Measurements from ENCODE around the gene PRRC1. TPM values are rescaled to one million over a fixed set of nuclear protein-coding genes. Genes with fewer than 3 reads are reported as not detected.

The PRRC1 gene
- total and polyA plus RNA-seq, 3 donors from 2014 or later: 32.2 to 53.6 (median 45.6) TPM

- H3K4me1 ChIP-seq: no peaks in the 10 kb centered on the region
- intact Hi-C loops (cut with DNase I; ENCODE audit: low total_unique reads): no loop called here
- no peak for DNase-seq
- no peaks in the 10 kb centered on the region for H3K36me3 ChIP-seq (ENCODE audit: low read depth, missing control alignments)
- no peak overlapping the region for H3K4me3 ChIP-seq
- no peak for TF ChIP-seq POLR2A (IDR thresholded peaks at IDR 0.05)
- TF ChIP-seq CTCF (IDR thresholded peaks at IDR 0.05): no peak
- no peak overlapping the region for H3K27ac ChIP-seq
- 87 to 96% methylated on average over 2 of the region's 2 CpGs for WGBS, 2 donors
- H3K9me3 ChIP-seq: no peaks in the 10 kb centered on the region
- H3K27me3 ChIP-seq: no peaks in the 10 kb centered on the region
Measured at GRCh38 chr5:127572930-127573329, 55.5 kb downstream of the PRRC1 start.

GRCh38 chr5:127574852-127575679 lies 57.6 kb downstream of the PRRC1 start:
- TF ChIP-seq CTCF (IDR thresholded peaks at IDR 0.05): no peak
- TF ChIP-seq POLR2A (IDR thresholded peaks at IDR 0.05): no peak
- intact Hi-C loops (cut with DNase I; ENCODE audit: low total_unique reads): no loop called here

GRCh38 chr5:127577458-127577857 lies 60.0 kb downstream of the PRRC1 start:
- 52 to 66% methylated on average over 1 of the region's 1 CpG for WGBS, 2 donors
- intact Hi-C loops (cut with DNase I; ENCODE audit: low total_unique reads): no loop called here
- no peak for TF ChIP-seq POLR2A (IDR thresholded peaks at IDR 0.05)
- no peak for TF ChIP-seq CTCF (IDR thresholded peaks at IDR 0.05)
- Histone ChIP-seq H3K27ac (no peak overlapping the region), H3K9me3 (no peaks in the 10 kb centered on the region), H3K4me1 (no peaks in the 10 kb centered on the region), H3K27me3 (no peaks in the 10 kb centered on the region), H3K36me3 (ENCODE audit: low read depth, missing control alignments) (no peaks in the 10 kb centered on the region), H3K4me3 (no peak overlapping the region)
- DNase-seq: no peak

More at GRCh38 chr5:127574852-127575679, 57.6 kb downstream of the PRRC1 start:
- Histone ChIP-seq H3K4me1 (no peaks in the 10 kb centered on the region), H3K9me3 (no peaks in the 10 kb centered on the region), H3K27ac (no peak overlapping the region), H3K4me3 (no peak overlapping the region), H3K27me3 (no peaks in the 10 kb centered on the region), H3K36me3 (ENCODE audit: low read depth, missing control alignments) (no peaks in the 10 kb centered on the region)
- no peak for DNase-seq
- WGBS, 2 donors: 78 to 88% methylated on average over 5 of the region's 5 CpGs

GRCh38 chr5:127580731-127581130 lies 63.3 kb downstream of the PRRC1 start:
- TF ChIP-seq CTCF (IDR thresholded peaks at IDR 0.05): no peak
- TF ChIP-seq POLR2A (IDR thresholded peaks at IDR 0.05): no peak
- no peak for DNase-seq
- no peak overlapping the region for H3K4me3 ChIP-seq
- no peaks in the 10 kb centered on the region for H3K36me3 ChIP-seq (ENCODE audit: low read depth, missing control alignments)
- no peak overlapping the region for H3K27ac ChIP-seq
- no peaks in the 10 kb centered on the region for H3K9me3 ChIP-seq
- H3K4me1 ChIP-seq: no peaks in the 10 kb centered on the region
- intact Hi-C loops (cut with DNase I; ENCODE audit: low total_unique reads): no loop called here
- WGBS, 2 donors: 93 to 100% methylated on average over 2 of the region's 2 CpGs
- no peaks in the 10 kb centered on the region for H3K27me3 ChIP-seq

- TF ChIP-seq CTCF (IDR thresholded peaks at IDR 0.05): no peak
- TF ChIP-seq POLR2A (IDR thresholded peaks at IDR 0.05): no peak
- Histone ChIP-seq H3K36me3 (ENCODE audit: low read depth, missing control alignments) (no peaks in the 10 kb centered on the region), H3K4me1 (no peaks in the 10 kb centered on the region), H3K9me3 (no peaks in the 10 kb centered on the region), H3K4me3 (no peak overlapping the region), H3K27ac (no peak overlapping the region), H3K27me3 (no peaks in the 10 kb centered on the region)
- DNase-seq: no peak
- WGBS, 2 donors: 95 to 97% methylated on average over 2 of the region's 2 CpGs
- intact Hi-C loops (cut with DNase I; ENCODE audit: low total_unique reads): no loop called here
Measured at GRCh38 chr5:127581450-127581849, 64.0 kb downstream of the PRRC1 start.
